ENCODE results near the gene DST.

GRCh38 chr6:56495654-56496053 is 147.0 kb downstream of the DST start:
- TF ChIP-seq CTCF (conservative IDR thresholded peaks at IDR 0.05; ENCODE audit: low read depth, low read length) (no peak), EZH2 (IDR thresholded peaks at IDR 0.05; ENCODE audit: borderline replicate concordance, low read depth, low read length, poor library complexity, severe bottlenecking) (no peak)
